ENCODE results near the gene PPP1R11. TPM values are rescaled to one million over a fixed set of nuclear protein-coding genes. Genes with fewer than 3 reads are reported as not detected.

Gene PPP1R11
- total RNA-seq, 1 experiment from 2014 or later: 23.8 TPM

- no peak overlapping the region for H3K27ac ChIP-seq (ENCODE audit: insufficient read length, low read depth, low read length)
- WGBS (ENCODE audit: extremely low coverage, insufficient read length, low lambda C conversion rate): no CpG with 5 or more reads among the region's 8 CpGs
- Mint-ChIP-seq H3K36me3 (ENCODE audit: insufficient read depth in 1 of 3, low read depth in 3 of 3) (peaks cover 0 to 2% (median 0%) of the 10 kb centered on the region in 3 experiments; a peak in 1 of 7 replicates), H3K27me3 (ENCODE audit: low read depth) (peaks cover 97% of the 10 kb centered on the region), H3K4me3 (peak overlapping the region; percentile 40 to 75), H3K4me1 (peaks cover 37 to 39% of the 10 kb centered on the region in 2 experiments), H3K9me3 (peaks cover 0 to 5% of the 10 kb centered on the region in 2 experiments; a peak in 3 of 5 replicates), H3K27ac (no peak overlapping the region)
- H3K27me3 ChIP-seq (ENCODE audit: insufficient read depth, low read length): peaks cover 36% of the 10 kb centered on the region; the same call in 1 of the 2 replicates
- H3K79me2 ChIP-seq (ENCODE audit: insufficient read depth, low read length): no peaks in the 10 kb centered on the region
- H3K18ac ChIP-seq (ENCODE audit: insufficient read length, low read depth, low read length): no peak overlapping the region
- H2BK120ac ChIP-seq (ENCODE audit: low read depth, low read length, poor library complexity, severe bottlenecking): no peak overlapping the region
- no peak overlapping the region for H3K56ac ChIP-seq (ENCODE audit: insufficient read length, low read depth, low read length)
- peak overlapping the region; percentile 95 for H3K4me2 ChIP-seq (ENCODE audit: insufficient read depth, insufficient read length, low read length)
- H3K9me3 ChIP-seq (ENCODE audit: control insufficient read depth, low read depth, low read length): no peaks in the 10 kb centered on the region
- no peak overlapping the region for H3K23ac ChIP-seq (ENCODE audit: insufficient read length, low read depth, low read length)
- no peak overlapping the region for H2BK20ac ChIP-seq (ENCODE audit: low read depth, low read length, poor library complexity, severe bottlenecking)
- H2BK12ac ChIP-seq (ENCODE audit: insufficient read length, low read depth, low read length): no peak overlapping the region
- H4K91ac ChIP-seq (ENCODE audit: insufficient read length, low read depth, low read length): no peak overlapping the region
- no peak overlapping the region for H2BK5ac ChIP-seq (ENCODE audit: insufficient read length, low read length)
- H3K79me1 ChIP-seq (ENCODE audit: insufficient read depth, low read depth, low read length, poor library complexity, severe bottlenecking): no peaks in the 10 kb centered on the region
- no peaks in the 10 kb centered on the region for H4K20me1 ChIP-seq (ENCODE audit: control insufficient read depth, insufficient read depth, insufficient read length)
- TF ChIP-seq CTCF (conservative IDR thresholded peaks at IDR 0.05): no peak
- H3K4me1 ChIP-seq (ENCODE audit: insufficient read depth, low read length): peaks cover 5% of the 10 kb centered on the region; the same call in 1 of the 2 replicates
- H3K23me2 ChIP-seq (ENCODE audit: insufficient read length, low read depth, low read length, poor library complexity, severe bottlenecking): peaks cover 22% of the 10 kb centered on the region
- no peak overlapping the region for H2AK5ac ChIP-seq (ENCODE audit: insufficient read length, low read length)
- no peak for DNase-seq
- no peak overlapping the region for H2BK15ac ChIP-seq (ENCODE audit: low read depth, low read length)
- no peak overlapping the region for H2AFZ ChIP-seq (ENCODE audit: low read length)
- no peak overlapping the region for H4K5ac ChIP-seq (ENCODE audit: insufficient read length, low read depth, low read length)
- no peak overlapping the region for H3T11ph ChIP-seq (ENCODE audit: low read length)
- no peak overlapping the region for H3K14ac ChIP-seq (ENCODE audit: insufficient read depth, low read length)
- H3K4ac ChIP-seq (ENCODE audit: low read depth, low read length): no peak overlapping the region
- no peak overlapping the region for H4K8ac ChIP-seq (replicated peaks; ENCODE audit: insufficient read length, low read depth, low read length)
- no peak overlapping the region for H3K9ac ChIP-seq (ENCODE audit: extremely low read depth, insufficient read length, low read length)
Measured at GRCh38 chr6:30100154-30100553, 33.2 kb downstream of the PPP1R11 start.
